Mesodermal cell (in vitro differentiated cells): Measurements from ENCODE around the gene KIR3DL3.
"Not testable (repeated sequence)": the region's sequence is repeated elsewhere in the genome, so short reads cannot be mapped to it uniquely, and the experiment has no call there.

Source experiments
- H3K27ac ChIP-seq: 2 replicates; pipeline ENCODE4 v1.7.0; 2013; ENCODE audit warnings: mild to moderate bottlenecking, low read depth, low read length, moderate library complexity; ENCODE audit not compliant: severe bottlenecking
- H3K36me3 ChIP-seq: 2 replicates; pipeline ENCODE4 v1.7.1; 2013; ENCODE audit warnings: mild to moderate bottlenecking, low read length, moderate library complexity; ENCODE audit not compliant: control insufficient read depth, insufficient read depth
- H3K4me1 ChIP-seq: one replicate; pipeline ENCODE4 v1.7.1; 2013; ENCODE audit warnings: mild to moderate bottlenecking, low read length; ENCODE audit not compliant: insufficient read depth, control insufficient read depth, poor library complexity, severe bottlenecking
- H3K4me3 ChIP-seq: 2 replicates; pipeline ENCODE4 v1.7.0; 2013; ENCODE audit warnings: low read length, control low read depth, mild to moderate bottlenecking; ENCODE audit not compliant: insufficient read depth, poor library complexity, severe bottlenecking; ENCODE audit errors: extremely low read depth
- H3K9me3 ChIP-seq: 2 replicates; pipeline ENCODE4 v1.7.1; 2013; ENCODE audit warnings: mild to moderate bottlenecking, low read length, moderate library complexity; ENCODE audit not compliant: control insufficient read depth
- WGBS, 2 experiments: methylation state at CpG; one replicate each; pipeline ENCODE4 v1.1.5; 2013; ENCODE audit warnings: missing lambda C conversion rate in 2 of 2; ENCODE audit not compliant: insufficient coverage in 2 of 2; 5-methylcytosine and 5-hydroxymethylcytosine counted together

The KIR3DL3 gene

DNA sequence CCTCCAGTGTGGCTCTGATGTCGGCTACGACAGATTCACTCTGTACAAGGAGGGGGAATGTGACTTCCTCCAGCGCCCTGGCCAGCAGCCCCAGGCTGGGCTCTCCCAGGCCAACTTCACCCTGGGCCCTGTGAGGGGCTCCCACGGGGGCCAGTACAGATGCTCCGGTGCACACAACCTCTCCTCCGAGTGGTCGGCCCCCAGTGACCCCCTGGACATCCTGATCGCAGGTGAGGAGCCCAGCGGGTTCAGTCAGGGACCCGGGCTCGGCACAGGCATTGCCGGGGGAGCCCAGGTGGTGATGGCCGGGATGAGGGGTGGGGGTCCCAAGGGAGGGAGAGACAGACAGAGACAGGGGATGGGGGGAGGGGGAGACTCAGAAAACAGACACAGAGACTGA, 26.5 kb upstream of the KIR3DL3 start:
- H3K27ac ChIP-seq, H3K4me3 ChIP-seq, H3K4me1 ChIP-seq, H3K36me3 ChIP-seq: not testable (repeated sequence)
- peaks cover 62% of the 10 kb centered on the region for H3K9me3 ChIP-seq
- WGBS, 2 experiments = 60 to 70% methylated on average over 2 to 4 of the region's 13 CpGs

DNA sequence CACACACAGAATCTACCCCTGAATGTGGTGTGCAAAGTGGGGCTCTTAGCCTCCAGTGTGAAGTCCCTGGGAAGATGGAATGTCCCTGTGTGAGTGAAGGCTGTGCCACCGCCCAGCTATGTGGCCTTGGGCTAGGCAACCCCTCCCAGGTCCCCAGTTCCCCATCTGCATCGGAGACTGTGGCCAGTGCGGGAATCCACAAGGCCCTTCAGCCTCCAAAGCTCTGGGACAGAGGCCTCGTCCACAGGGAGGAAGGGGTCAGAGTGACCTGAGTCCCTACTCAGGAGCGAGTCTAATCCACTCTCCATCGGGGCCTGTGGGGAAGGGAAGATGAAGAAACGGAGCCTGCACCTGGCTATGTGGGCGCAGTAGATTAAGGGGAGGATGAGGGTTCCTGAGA, 19.3 kb upstream of the KIR3DL3 start:
- Histone ChIP-seq H3K9me3 (peaks cover 65% of the 10 kb centered on the region), H3K27ac (no peak overlapping the region), H3K36me3 (no peaks in the 10 kb centered on the region), H3K4me1 (no peaks in the 10 kb centered on the region), H3K4me3 (no peak overlapping the region)
- WGBS, 2 experiments = 58 to 62% methylated on average over 7 to 8 of the region's 8 CpGs

DNA sequence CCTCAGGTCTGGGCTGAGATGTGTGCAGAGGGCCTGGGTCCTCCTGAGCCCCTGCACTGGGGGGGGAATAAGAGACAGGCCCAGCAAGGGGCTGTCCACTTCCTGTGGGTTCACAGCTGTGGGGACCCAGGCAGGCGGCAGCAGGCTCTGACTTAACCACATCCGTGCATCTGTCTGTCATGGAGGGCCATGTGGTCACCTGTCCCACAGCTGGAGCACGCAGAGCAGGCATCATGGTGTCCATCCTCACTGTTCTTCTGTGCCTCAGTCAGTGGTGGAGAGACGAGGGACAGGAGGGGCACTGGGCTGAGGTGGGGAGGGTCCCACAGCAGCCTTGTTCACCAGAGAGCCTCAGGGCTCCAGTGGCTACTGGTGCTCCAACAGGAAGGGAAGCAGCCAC, 16.3 kb upstream of the KIR3DL3 start:
- Histone ChIP-seq H3K4me1 (no peaks in the 10 kb centered on the region), H3K36me3 (no peaks in the 10 kb centered on the region), H3K4me3 (no peak overlapping the region), H3K9me3 (peaks cover 57% of the 10 kb centered on the region), H3K27ac (no peak overlapping the region)
- WGBS, 2 experiments = 47 to 59% methylated on average over 3 to 4 of the region's 4 CpGs

DNA sequence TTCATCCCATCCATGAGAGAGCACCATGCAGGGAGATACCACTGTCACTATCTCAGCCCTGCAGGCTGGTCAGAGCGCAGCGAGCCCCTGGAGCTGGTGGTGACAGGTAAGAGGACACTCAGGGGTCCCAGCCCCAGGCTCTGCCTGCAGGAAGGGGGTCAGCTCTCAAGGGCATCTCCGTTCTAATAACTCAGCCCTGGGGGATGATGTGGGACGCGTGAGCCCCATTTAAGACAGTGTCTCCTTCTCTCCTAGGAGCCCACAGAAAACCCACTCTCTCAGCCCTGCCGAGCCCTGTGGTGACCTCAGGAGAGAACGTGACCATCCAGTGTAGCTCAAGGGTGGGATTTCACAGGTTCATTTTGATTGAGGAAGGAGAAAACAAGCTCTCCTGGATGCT, 15.5 kb upstream of the KIR3DL3 start:
- Histone ChIP-seq H3K4me3 (no peak overlapping the region), H3K9me3 (peaks cover 56% of the 10 kb centered on the region), H3K4me1 (no peaks in the 10 kb centered on the region), H3K36me3 (no peaks in the 10 kb centered on the region), H3K27ac (no peak overlapping the region)
- WGBS, 2 experiments = 69 to 82% methylated on average over 5 to 7 of the region's 7 CpGs

DNA sequence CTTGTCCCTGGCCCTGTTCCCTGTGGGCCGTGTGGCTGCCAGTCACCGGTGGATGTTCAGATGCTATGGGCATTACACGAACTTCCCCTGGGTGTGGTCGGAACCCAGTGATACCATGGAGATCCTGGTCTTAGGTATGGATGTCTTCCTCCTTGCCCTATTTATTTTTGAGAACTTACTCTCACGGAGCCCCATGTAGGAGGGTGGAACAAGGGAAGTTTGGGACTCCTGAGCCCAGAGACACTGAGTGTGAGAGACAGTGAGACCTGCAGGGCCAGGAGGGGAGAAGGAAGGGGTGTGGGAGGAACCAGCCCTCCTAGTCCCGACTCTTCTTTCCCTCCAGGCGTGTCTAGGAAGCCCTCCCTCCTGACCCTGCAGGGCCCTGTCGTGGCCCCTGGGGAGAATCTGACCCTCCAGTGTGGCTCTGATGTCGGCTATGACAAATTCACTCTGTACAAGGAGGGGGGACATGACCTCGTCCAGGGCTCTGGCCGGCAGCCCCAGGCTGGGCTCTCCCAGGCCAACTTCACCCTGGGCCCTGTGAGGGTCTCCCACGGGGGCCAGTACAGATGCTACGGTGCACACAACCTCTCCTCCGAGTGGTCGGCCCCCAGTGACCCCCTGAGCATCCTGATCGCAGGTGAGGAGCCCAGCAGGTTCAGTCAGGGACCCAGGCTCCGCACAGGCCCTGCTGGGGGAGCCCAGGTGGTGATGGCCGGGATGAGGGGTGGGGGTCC, 14.9 kb upstream of the KIR3DL3 start:
- H3K9me3 ChIP-seq = peaks cover 50% of the 10 kb centered on the region
- no peak overlapping the region for H3K27ac ChIP-seq
- WGBS, 2 experiments = 66 to 71% methylated on average over 11 to 13 of the region's 18 CpGs
- H3K4me3 ChIP-seq = no peak overlapping the region
- H3K4me1 ChIP-seq = no peaks in the 10 kb centered on the region
- H3K36me3 ChIP-seq = no peaks in the 10 kb centered on the region

DNA sequence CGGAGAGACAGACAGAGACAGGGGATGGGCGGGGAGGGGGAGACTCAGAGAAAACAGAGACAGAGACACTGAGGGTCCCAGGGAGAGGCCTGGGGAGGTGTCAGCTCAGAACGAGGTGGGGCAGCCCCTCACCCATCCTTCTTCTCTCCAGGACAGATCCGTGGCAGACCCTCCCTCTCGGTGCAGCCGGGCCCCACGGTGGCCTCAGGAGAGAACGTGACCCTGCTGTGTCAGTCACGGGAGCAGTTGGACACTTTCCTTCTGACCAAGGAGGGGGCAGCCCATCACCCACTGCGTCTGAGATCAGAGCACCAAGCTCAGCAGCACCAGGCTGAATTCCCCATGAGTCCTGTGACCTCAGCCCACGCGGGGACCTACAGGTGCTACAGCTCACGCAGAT, 14.3 kb upstream of the KIR3DL3 start:
- H3K4me3 ChIP-seq, H3K36me3 ChIP-seq, H3K27ac ChIP-seq, H3K4me1 ChIP-seq: not testable (repeated sequence)
- WGBS, 2 experiments = 56 to 62% methylated on average over 9 to 10 of the region's 13 CpGs
- peaks cover 44% of the 10 kb centered on the region for H3K9me3 ChIP-seq

DNA sequence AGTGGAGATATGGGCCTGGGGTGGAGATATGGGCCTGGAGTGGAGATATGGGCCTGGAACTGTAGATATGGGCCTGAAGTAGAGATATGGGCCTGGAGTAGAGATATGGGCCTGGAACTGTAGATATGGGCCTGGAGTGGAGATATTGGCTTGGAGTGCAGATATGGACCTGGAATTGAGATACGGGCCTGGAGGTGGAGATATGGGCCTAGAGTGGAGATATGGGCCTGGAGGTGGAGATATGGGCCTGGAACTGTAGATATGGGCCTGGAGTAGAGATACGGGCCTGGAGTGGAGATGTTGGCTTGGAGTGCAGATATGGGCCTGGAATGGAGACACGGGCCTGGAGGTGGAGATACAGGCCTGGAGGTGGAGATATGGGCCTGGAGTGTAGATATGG, 402 bp downstream of the KIR3DL3 start:
- Histone ChIP-seq H3K27ac (no peak overlapping the region), H3K36me3 (no peaks in the 10 kb centered on the region), H3K9me3 (peaks cover 53% of the 10 kb centered on the region), H3K4me1 (no peaks in the 10 kb centered on the region), H3K4me3 (no peak overlapping the region)
- WGBS, 2 experiments = 54% methylated on average over 2 to 3 of the region's 3 CpGs

DNA sequence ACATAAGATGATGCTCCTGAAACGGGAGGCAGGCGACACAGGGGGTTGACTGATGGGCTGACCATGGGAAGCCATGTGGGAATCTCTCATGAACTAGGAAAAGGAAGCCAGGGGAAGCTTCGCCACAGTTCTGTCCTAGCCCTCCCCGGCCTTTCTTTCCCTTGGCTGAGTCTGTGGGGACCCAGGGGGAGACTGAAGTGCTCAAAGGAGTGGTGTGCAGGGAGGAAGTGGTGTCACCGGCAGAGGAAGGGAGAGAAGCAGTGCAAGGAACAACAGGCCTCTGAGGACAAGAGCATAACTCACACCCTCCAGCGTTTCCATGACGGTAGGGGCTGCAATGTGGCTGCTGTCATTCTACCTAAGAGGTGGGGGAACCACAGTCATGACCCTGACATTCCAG, 1.1 kb downstream of the KIR3DL3 start:
- Histone ChIP-seq H3K36me3 (no peaks in the 10 kb centered on the region), H3K27ac (no peak overlapping the region), H3K4me3 (no peak overlapping the region), H3K9me3 (peaks cover 55% of the 10 kb centered on the region), H3K4me1 (no peaks in the 10 kb centered on the region)
- WGBS, 2 experiments = 64 to 65% methylated on average over 2 to 4 of the region's 7 CpGs

DNA sequence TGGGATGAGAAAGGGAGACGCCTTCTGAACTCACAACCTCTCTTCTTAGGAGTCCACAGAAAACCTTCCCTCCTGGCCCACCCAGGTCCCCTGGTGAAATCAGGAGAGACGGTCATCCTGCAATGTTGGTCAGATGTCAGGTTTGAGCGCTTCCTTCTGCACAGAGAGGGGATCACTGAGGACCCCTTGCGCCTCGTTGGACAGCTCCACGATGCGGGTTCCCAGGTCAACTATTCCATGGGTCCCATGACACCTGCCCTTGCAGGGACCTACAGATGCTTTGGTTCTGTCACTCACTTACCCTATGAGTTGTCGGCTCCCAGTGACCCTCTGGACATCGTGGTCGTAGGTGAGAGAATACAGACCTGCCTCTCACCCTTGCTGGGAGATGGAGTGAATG, 3.3 kb downstream of the KIR3DL3 start:
- WGBS, 2 experiments = 64 to 65% methylated on average over 8 to 9 of the region's 10 CpGs
- no peak overlapping the region for H3K4me3 ChIP-seq
- no peaks in the 10 kb centered on the region for H3K36me3 ChIP-seq
- no peaks in the 10 kb centered on the region for H3K4me1 ChIP-seq
- peaks cover 60% of the 10 kb centered on the region for H3K9me3 ChIP-seq
- H3K27ac ChIP-seq = no peak overlapping the region

DNA sequence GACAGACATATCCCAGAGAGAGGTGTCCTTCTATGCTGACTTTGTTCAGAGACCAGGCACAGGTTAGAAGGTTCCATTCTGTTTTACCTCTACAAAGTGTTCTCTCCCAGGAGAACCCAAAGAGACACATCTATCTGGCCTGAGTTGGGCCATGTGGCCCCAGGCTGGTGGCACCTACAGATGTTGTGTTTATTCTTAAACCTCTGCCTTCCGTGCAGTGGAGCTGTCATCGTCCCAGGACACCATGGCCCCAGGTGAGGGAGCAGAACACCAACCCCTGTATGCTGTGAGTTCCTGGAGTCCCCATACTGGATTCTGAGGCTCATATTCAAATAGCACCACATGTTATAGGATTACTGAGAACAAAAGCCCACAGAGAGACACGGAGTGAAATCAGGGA, 3.9 kb downstream of the KIR3DL3 start:
- peaks cover 60% of the 10 kb centered on the region for H3K9me3 ChIP-seq
- no peaks in the 10 kb centered on the region for H3K36me3 ChIP-seq
- H3K4me1 ChIP-seq = no peaks in the 10 kb centered on the region
- WGBS, 2 experiments = 40 to 73% methylated on average over 1 to 2 of the region's 3 CpGs
- no peak overlapping the region for H3K4me3 ChIP-seq
- no peak overlapping the region for H3K27ac ChIP-seq

DNA sequence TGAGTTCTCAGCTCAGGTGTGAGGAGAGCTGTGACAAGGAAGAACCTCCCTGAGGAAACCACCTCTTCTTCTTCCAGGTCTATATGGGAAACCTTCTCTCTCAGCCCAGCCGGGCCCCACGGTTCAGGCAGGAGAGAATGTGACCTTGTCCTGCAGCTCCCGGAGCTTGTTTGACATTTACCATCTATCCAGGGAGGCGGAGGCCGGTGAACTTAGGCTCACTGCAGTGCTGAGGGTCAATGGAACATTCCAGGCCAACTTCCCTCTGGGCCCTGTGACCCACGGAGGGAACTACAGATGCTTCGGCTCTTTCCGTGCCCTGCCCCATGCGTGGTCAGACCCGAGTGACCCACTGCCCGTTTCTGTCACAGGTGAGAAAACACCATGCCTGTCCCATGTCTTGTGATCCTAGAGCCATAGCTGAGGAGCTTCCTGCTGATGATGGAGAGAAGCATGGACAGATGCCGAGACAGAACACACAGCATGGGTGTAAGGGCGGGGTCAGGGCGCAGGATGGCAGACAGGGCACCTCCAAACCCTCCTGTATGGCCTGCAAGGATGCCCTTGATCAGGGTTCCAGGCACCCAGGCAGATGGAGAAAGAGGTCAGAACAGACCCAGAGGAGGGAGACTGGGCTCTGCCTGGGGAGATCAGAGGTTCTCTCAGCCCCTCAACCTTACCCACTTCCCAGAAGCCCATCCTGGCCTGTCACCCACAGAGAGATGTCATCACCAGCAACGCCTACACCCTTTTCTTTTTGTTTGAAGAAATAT, 5.4 kb downstream of the KIR3DL3 start:
- Histone ChIP-seq H3K9me3 (peaks cover 53% of the 10 kb centered on the region), H3K4me1 (no peaks in the 10 kb centered on the region), H3K4me3 (no peak overlapping the region), H3K27ac (no peak overlapping the region), H3K36me3 (no peaks in the 10 kb centered on the region)
- 58 to 64% methylated on average over 13 to 14 of the region's 15 CpGs for WGBS, 2 experiments
